IMR-90 (cell line): ENCODE results near the gene ZNF708. TPM values are rescaled to one million over a fixed set of nuclear protein-coding genes. Genes with fewer than 3 reads are reported as not detected.

Experiments used
- ATAC-seq: fragments of 200-7000 bp; cut with Tn5 transposase; 2 replicates; pipeline ENCODE4 v1.9.1; 2020; ENCODE audit warnings: low read depth, mild to moderate bottlenecking, moderate library complexity
- BruUV-seq: library from RNA; stranded (reverse); fragments of 400-500 nt; replicated peaks from 2 replicates; lab custom pipeline; 2021; lab: Mats Ljungman, UMichigan
- CTCF ChIA-PET: fragments of 300-600 bp; formaldehyde crosslinking; extraction: SDS; loops from one replicate; lab custom pipeline; 2021; ENCODE audit warnings: antibody characterized with exemption; lab: Yijun Ruan, JAX
- POLR2A ChIA-PET: fragments of 300-600 bp; sonication (Branson Sonifier 250); formaldehyde crosslinking; loops from one replicate; lab custom pipeline; 2022; ENCODE audit warnings: antibody characterized with exemption; ENCODE audit not compliant: unreplicated experiment; lab: Charles Lee
- DNase-seq: peaks from one replicate; pipeline ENCODE4 v3.0.0; 2013
- H2AFZ ChIP-seq: replicated peaks from 2 replicates; pipeline ENCODE3; 2013; ENCODE audit warnings: low read length, mild to moderate bottlenecking; ENCODE audit not compliant: poor library complexity
- H2AK5ac ChIP-seq: 2 replicates; pipeline ENCODE4 v1.6.1; 2013; ENCODE audit warnings: low read depth, low read length, inconsistent platforms
- H2AK9ac ChIP-seq: replicated peaks from 2 replicates; pipeline ENCODE3; 2013; ENCODE audit warnings: mild to moderate bottlenecking, low read depth, low read length, moderate library complexity; ENCODE audit not compliant: poor library complexity
- H2BK120ac ChIP-seq: 2 replicates; pipeline ENCODE4 v1.6.1; 2013; ENCODE audit warnings: low read depth, low read length, inconsistent platforms
- H2BK15ac ChIP-seq: 3 replicates; pipeline ENCODE4 v1.6.1; 2013; ENCODE audit warnings: low read depth, low read length, inconsistent platforms
- H2BK20ac ChIP-seq: 2 replicates; pipeline ENCODE4 v1.6.1; 2013; ENCODE audit warnings: low read depth, mild to moderate bottlenecking, inconsistent platforms, low read length, moderate library complexity
- H2BK5ac ChIP-seq: 2 replicates; pipeline ENCODE4 v1.6.1; 2013; ENCODE audit warnings: mild to moderate bottlenecking, low read depth, low read length, inconsistent platforms; ENCODE audit not compliant: poor library complexity, severe bottlenecking
- H3K14ac ChIP-seq: replicated peaks from 2 replicates; pipeline ENCODE4 v1.6.1; 2013; ENCODE audit warnings: low read depth, low read length, inconsistent platforms
- H3K18ac ChIP-seq: 2 replicates; pipeline ENCODE4 v1.6.1; 2013; ENCODE audit warnings: low read depth, low read length, control low read depth
- H3K23ac ChIP-seq: 2 replicates; pipeline ENCODE4 v1.6.1; 2013; ENCODE audit warnings: low read depth, low read length, inconsistent platforms
- H3K27ac ChIP-seq: 2 replicates; pipeline ENCODE4 v1.5.1; 2013; ENCODE audit warnings: mild to moderate bottlenecking, control low read depth, low read length; ENCODE audit not compliant: insufficient read depth
- H3K27me3 ChIP-seq: 2 replicates; pipeline ENCODE4 v1.6.1; 2013; ENCODE audit warnings: low read length; ENCODE audit not compliant: control insufficient read depth, insufficient read depth
- H3K36me3 ChIP-seq: 2 replicates; pipeline ENCODE4 v1.6.1; 2013; ENCODE audit warnings: low read length, mixed read lengths; ENCODE audit not compliant: control insufficient read depth, insufficient read depth
- H3K4ac ChIP-seq: 2 replicates; pipeline ENCODE4 v1.6.1; 2013; ENCODE audit warnings: low read depth, low read length, inconsistent platforms
- H3K4me1 ChIP-seq: 2 replicates; pipeline ENCODE4 v1.6.1; 2013; ENCODE audit warnings: low read length, mixed read lengths; ENCODE audit not compliant: control insufficient read depth, insufficient read depth
- H3K4me2 ChIP-seq: 2 replicates; pipeline ENCODE4 v1.6.1; 2013; ENCODE audit warnings: low read depth, mild to moderate bottlenecking, control low read depth, low read length, moderate library complexity
- H3K4me3 ChIP-seq: 2 replicates; pipeline ENCODE4 v1.5.1; 2013; ENCODE audit warnings: low read depth, mild to moderate bottlenecking, control low read depth, low read length, moderate library complexity; ENCODE audit not compliant: insufficient read depth
- H3K56ac ChIP-seq: 2 replicates; pipeline ENCODE4 v1.6.1; 2013; ENCODE audit warnings: low read length, inconsistent platforms; ENCODE audit not compliant: insufficient read depth; ENCODE audit errors: extremely low read depth
- H3K79me1 ChIP-seq, 2 experiments: 2 replicates each; pipeline ENCODE4 v1.6.1; 2013; ENCODE audit warnings: low read length in 2 of 2, inconsistent platforms in 1 of 2, low read depth in 1 of 2
- H3K9ac ChIP-seq: 2 replicates; pipeline ENCODE4 v1.6.1; 2013; ENCODE audit warnings: low read depth, low read length, control low read depth
- H3K9me1 ChIP-seq: 2 replicates; pipeline ENCODE4 v1.6.1; 2013; ENCODE audit warnings: low read length, inconsistent platforms; ENCODE audit not compliant: insufficient read depth
- H3K9me3 ChIP-seq: 2 replicates; pipeline ENCODE4 v1.6.1; 2013; ENCODE audit warnings: low read length; ENCODE audit not compliant: control insufficient read depth, insufficient read depth
- H4K20me1 ChIP-seq: 2 replicates; pipeline ENCODE4 v1.6.1; 2013; ENCODE audit warnings: low read length, inconsistent platforms; ENCODE audit not compliant: insufficient read depth
- H4K5ac ChIP-seq: 2 replicates; pipeline ENCODE4 v1.6.1; 2013; ENCODE audit warnings: mild to moderate bottlenecking, low read depth, low read length, control low read depth
- H4K8ac ChIP-seq, 2 experiments: 2 replicates each; pipeline ENCODE4 v1.6.1; 2013; ENCODE audit warnings: low read depth in 2 of 2, low read length in 2 of 2, control low read depth in 1 of 2, inconsistent platforms in 1 of 2
- H4K91ac ChIP-seq: 2 replicates; pipeline ENCODE4 v1.6.1; 2013; ENCODE audit warnings: low read depth, low read length, inconsistent platforms; ENCODE audit not compliant: insufficient read depth
- BHLHE40 ChIP-seq: fragments of 150-350 bp; IDR thresholded peaks from 2 replicates; pipeline ENCODE4 v1.6.1; 2016; ENCODE audit warnings: mild to moderate bottlenecking, low read depth, low read length
- CEBPB ChIP-seq: IDR thresholded peaks from 2 replicates; pipeline ENCODE4 v1.6.1; 2012; ENCODE audit warnings: low read depth, low read length, improper control_type of control experiment
- CHD1 ChIP-seq: IDR thresholded peaks from 2 replicates; pipeline ENCODE4 v1.6.1; 2012; ENCODE audit warnings: low read depth, low read length, improper control_type of control experiment
- CTCF ChIP-seq: conservative IDR thresholded peaks from 2 replicates; pipeline ENCODE4 v1.5.1; 2012; ENCODE audit warnings: mild to moderate bottlenecking, low read depth, low read length, improper control_type of control experiment
- FOS ChIP-seq: fragments of 150-350 bp; IDR thresholded peaks from 2 replicates; pipeline ENCODE4 v1.6.1; 2016; ENCODE audit warnings: low read depth, low read length
- MAFK ChIP-seq: IDR thresholded peaks from 2 replicates; pipeline ENCODE4 v1.6.1; 2012; ENCODE audit warnings: low read depth, low read length, improper control_type of control experiment
- MAZ ChIP-seq: IDR thresholded peaks from 2 replicates; pipeline ENCODE4 v1.6.1; 2012; ENCODE audit warnings: low read depth, mild to moderate bottlenecking, low read length, improper control_type of control experiment, moderate library complexity, borderline replicate concordance
- MXI1 ChIP-seq: IDR thresholded peaks from 2 replicates; pipeline ENCODE4 v1.6.1; 2012; ENCODE audit warnings: low read depth, mild to moderate bottlenecking, low read length, moderate library complexity, borderline replicate concordance
- NFE2L2 ChIP-seq: fragments of 150-350 bp; IDR thresholded peaks from 2 replicates; pipeline ENCODE4 v1.6.1; 2016; ENCODE audit warnings: low read depth, mild to moderate bottlenecking, low read length
- POLR2A ChIP-seq: IDR thresholded peaks from 2 replicates; pipeline ENCODE4 v1.6.1; 2012; ENCODE audit warnings: mild to moderate bottlenecking, low read depth, low read length
- RAD21 ChIP-seq: IDR thresholded peaks from 2 replicates; pipeline ENCODE4 v1.6.1; 2012; ENCODE audit warnings: low read length, improper control_type of control experiment
- RFX5 ChIP-seq: IDR thresholded peaks from 2 replicates; pipeline ENCODE4 v1.8.0; 2012; ENCODE audit warnings: low read depth, mild to moderate bottlenecking, low read length, moderate library complexity
- SMC3 ChIP-seq: fragments of 150-350 bp; IDR thresholded peaks from 2 replicates; pipeline ENCODE4 v1.6.1; 2016; ENCODE audit warnings: low read depth, mild to moderate bottlenecking, antibody characterized with exemption, low read length, moderate library complexity
- USF2 ChIP-seq: fragments of 150-350 bp; IDR thresholded peaks from 2 replicates; pipeline ENCODE4 v1.6.1; 2017; ENCODE audit warnings: mild to moderate bottlenecking, antibody characterized with exemption, low read length, low read depth
- whole genome bisulfite sequencing, 2 experiments: methylation state at CpG; one replicate each; pipeline versions ENCODE4 v1.1.5 to v1.1.7; 2013; ENCODE audit warnings: missing lambda C conversion rate in 2 of 2; ENCODE audit not compliant: insufficient read length in 1 of 2; ENCODE audit errors: extremely low coverage in 2 of 2; 5-methylcytosine and 5-hydroxymethylcytosine counted together
- dilution Hi-C: fragments of 300-500 bp; cut with HindIII; formaldehyde crosslinking; loops from one replicate; pipeline ENCODE4 v1.14.3; 2018; ENCODE audit warnings: low sequenced_read_pairs; ENCODE audit not compliant: unreplicated experiment
- in situ Hi-C: fragments of 300-500 bp; cut with MboI; formaldehyde crosslinking; loops from 3 replicates; pipeline ENCODE4 v1.14.3; 2019; ENCODE audit warnings: low sequenced_read_pairs, inconsistent platforms, mixed read lengths
- intact Hi-C: fragments of 100-400 bp; cut with micrococcal nuclease; formaldehyde crosslinking; loops from 2 replicates; pipeline ENCODE4 v1.10.0; 2022
- polyA plus RNA-seq, 3 experiments: library from polyadenylated mRNA; depleted of rRNA; stranded (reverse); fragments of >200 nt; gene quantifications; 2 replicates each; pipeline ENCODE4 v1.2.3, GENCODE V29; 2012; ENCODE audit warnings: low replicate concordance in 1 of 3
- total RNA-seq: library from RNA; depleted of rRNA; stranded (reverse); fragments of >200 nt; gene quantifications from 2 replicates; pipeline ENCODE4 v1.2.3, GENCODE V29; 2012
- TF ChIP-seq, protein P1 (sequence below): fragments of 150-350 bp; IDR thresholded peaks from 2 replicates; pipeline ENCODE4 v1.6.1; 2016; ENCODE audit warnings: low read depth, mild to moderate bottlenecking, low read length, moderate library complexity, borderline replicate concordance

The ZNF708 gene
- total and polyA plus RNA-seq, 2 of the 4 experiments (the other 2 are of a cell fraction), result 1.7 to 4.7 TPM

GRCh38 chr19:21264891-21265290 lies 64.3 kb downstream of the ZNF708 start:
- 80% methylated on average over 1 of the region's 12 CpGs; no CpG with 5 or more reads in 1 of the 2 experiments for WGBS, 2 experiments
- Histone ChIP-seq H4K91ac (no peak overlapping the region), H3K56ac (no peak overlapping the region), H3K36me3 (no peaks in the 10 kb centered on the region), H3K18ac (no peak overlapping the region), H3K27ac (no peak overlapping the region), H3K27me3 (no peaks in the 10 kb centered on the region), H3K9me3 (peaks cover 27% of the 10 kb centered on the region), H3K79me1 (no peaks in the 10 kb centered on the region), H3K4me3 (no peak overlapping the region), H3K4ac (no peak overlapping the region), H3K9ac (no peak overlapping the region), H2AK9ac (no peak overlapping the region), H3K9me1 (no peaks in the 10 kb centered on the region), H2BK5ac (no peak overlapping the region), H3K4me2 (no peak overlapping the region), H4K20me1 (no peaks in the 10 kb centered on the region), H3K23ac (no peak overlapping the region), H2AK5ac (no peak overlapping the region), H3K4me1 (no peaks in the 10 kb centered on the region), H2BK120ac (no peak overlapping the region), H4K5ac (no peak overlapping the region), H2BK20ac (no peak overlapping the region), H2BK15ac (no peak overlapping the region), H3K14ac (no peak overlapping the region), H2AFZ (no peak overlapping the region), H4K8ac (no peak overlapping the region)
- dilution Hi-C loops (no loop called here), intact Hi-C loops (no loop called here), in situ Hi-C loops (no loop called here)
- ChIA-PET POLR2A (no interaction called here), CTCF (no interaction called here)
- BruUV-seq, result no TSS peak
- DNase-seq, result no peak
- TF ChIP-seq RFX5 (no peak), CHD1 (no peak), SMC3 (no peak), RAD21 (no peak), FOS (no peak), CEBPB (no peak), NFE2L2 (no peak), POLR2A (no peak), CTCF (no peak), BHLHE40 (no peak), MAZ (no peak), USF2 (no peak), MXI1 (no peak), MAFK (no peak)
- TF ChIP-seq, protein P1, sequence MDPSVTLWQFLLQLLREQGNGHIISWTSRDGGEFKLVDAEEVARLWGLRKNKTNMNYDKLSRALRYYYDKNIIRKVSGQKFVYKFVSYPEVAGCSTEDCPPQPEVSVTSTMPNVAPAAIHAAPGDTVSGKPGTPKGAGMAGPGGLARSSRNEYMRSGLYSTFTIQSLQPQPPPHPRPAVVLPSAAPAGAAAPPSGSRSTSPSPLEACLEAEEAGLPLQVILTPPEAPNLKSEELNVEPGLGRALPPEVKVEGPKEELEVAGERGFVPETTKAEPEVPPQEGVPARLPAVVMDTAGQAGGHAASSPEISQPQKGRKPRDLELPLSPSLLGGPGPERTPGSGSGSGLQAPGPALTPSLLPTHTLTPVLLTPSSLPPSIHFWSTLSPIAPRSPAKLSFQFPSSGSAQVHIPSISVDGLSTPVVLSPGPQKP, result no peak
- no peak for ATAC-seq
